Mesodermal cell (in vitro differentiated cells): Measurements from ENCODE around the gene KRT31.
A peak's percentile ranks its signal among the peaks of the same experiment; 100 is the strongest.
"Not testable (repeated sequence)": the region's sequence is repeated elsewhere in the genome, so short reads cannot be mapped to it uniquely, and the experiment has no call there.

Source experiments
- H3K27ac ChIP-seq: 2 replicates; pipeline ENCODE4 v1.7.0; 2013; ENCODE audit warnings: mild to moderate bottlenecking, low read depth, low read length, moderate library complexity; ENCODE audit not compliant: severe bottlenecking
- H3K36me3 ChIP-seq: 2 replicates; pipeline ENCODE4 v1.7.1; 2013; ENCODE audit warnings: mild to moderate bottlenecking, low read length, moderate library complexity; ENCODE audit not compliant: control insufficient read depth, insufficient read depth
- H3K4me1 ChIP-seq: one replicate; pipeline ENCODE4 v1.7.1; 2013; ENCODE audit warnings: mild to moderate bottlenecking, low read length; ENCODE audit not compliant: insufficient read depth, control insufficient read depth, poor library complexity, severe bottlenecking
- H3K4me3 ChIP-seq: 2 replicates; pipeline ENCODE4 v1.7.0; 2013; ENCODE audit warnings: low read length, control low read depth, mild to moderate bottlenecking; ENCODE audit not compliant: insufficient read depth, poor library complexity, severe bottlenecking; ENCODE audit errors: extremely low read depth
- H3K9me3 ChIP-seq: 2 replicates; pipeline ENCODE4 v1.7.1; 2013; ENCODE audit warnings: mild to moderate bottlenecking, low read length, moderate library complexity; ENCODE audit not compliant: control insufficient read depth
- WGBS, 2 experiments: methylation state at CpG; one replicate each; pipeline ENCODE4 v1.1.5; 2013; ENCODE audit warnings: missing lambda C conversion rate in 2 of 2; ENCODE audit not compliant: insufficient coverage in 2 of 2; 5-methylcytosine and 5-hydroxymethylcytosine counted together

Gene KRT31

DNA sequence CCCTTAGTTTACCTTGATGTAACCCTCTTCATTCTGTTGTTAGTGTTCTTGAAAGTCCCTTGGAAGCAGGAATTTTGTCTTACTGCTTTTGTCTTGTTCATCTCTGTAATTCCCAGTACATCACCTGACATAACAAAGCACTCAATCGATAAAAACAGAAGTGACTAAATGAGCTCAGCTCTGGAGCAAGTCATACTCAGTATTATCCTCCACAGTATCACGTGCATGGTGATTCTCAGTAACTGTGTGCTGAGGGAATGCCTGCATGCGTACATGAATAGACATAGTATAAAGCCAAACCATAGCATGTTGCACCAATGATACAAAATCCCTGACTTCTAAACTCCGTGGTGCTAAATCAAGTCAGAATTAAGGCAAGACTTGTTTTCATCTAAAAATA, 36.2 kb upstream of the KRT31 start:
- WGBS, 2 experiments: 80 to 100% methylated on average over 1 to 2 of the region's 4 CpGs
- Histone ChIP-seq H3K27ac (no peak overlapping the region), H3K9me3 (no peaks in the 10 kb centered on the region), H3K4me3 (no peak overlapping the region), H3K36me3 (no peaks in the 10 kb centered on the region), H3K4me1 (peaks cover 4% of the 10 kb centered on the region)

DNA sequence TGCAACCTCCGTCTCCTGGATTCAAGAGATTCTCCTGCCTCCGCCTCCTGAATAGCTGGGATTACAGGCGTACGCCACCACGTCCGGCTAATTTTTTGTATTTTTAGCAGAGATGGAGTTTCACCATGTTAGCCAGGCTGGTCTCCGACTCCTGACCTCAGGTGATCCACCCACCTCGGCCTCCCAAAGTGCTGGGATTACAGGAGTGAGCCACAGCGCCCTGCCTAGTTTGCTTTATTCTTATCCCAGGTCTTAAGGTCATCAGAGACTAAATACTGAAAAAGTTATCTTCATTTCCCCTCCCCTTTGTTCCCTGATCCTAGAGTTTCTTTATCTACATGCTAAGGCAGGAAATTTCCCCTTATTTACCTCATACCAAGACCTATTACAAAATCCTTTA, 33.0 kb upstream of the KRT31 start:
- WGBS, 2 experiments: 85 to 91% methylated on average over 9 of the region's 9 CpGs
- not testable (repeated sequence) for H3K4me1 ChIP-seq, H3K36me3 ChIP-seq, H3K9me3 ChIP-seq, H3K4me3 ChIP-seq, H3K27ac ChIP-seq

DNA sequence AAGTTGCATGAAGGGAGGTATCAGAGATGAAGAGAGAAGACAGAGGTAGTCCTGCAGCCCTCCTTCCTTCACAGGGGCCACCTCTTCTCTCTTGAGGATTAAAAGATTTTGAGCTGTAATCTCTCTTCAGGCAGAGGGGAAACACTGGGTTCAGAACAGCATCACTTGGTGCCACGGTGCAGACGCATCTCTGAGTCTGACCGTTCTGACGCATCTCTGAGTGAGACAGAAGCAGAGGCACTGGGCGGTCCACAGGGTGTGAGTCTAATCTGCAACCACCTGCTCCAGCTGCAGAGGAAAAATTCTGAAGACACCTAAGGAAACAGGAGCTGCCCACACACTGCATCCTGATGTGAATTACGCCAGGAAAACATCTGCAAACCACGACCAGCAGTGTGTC, 32.3 kb upstream of the KRT31 start:
- Histone ChIP-seq H3K4me3 (no peak overlapping the region), H3K27ac (no peak overlapping the region), H3K4me1 (peaks cover 7% of the 10 kb centered on the region), H3K9me3 (no peaks in the 10 kb centered on the region), H3K36me3 (no peaks in the 10 kb centered on the region)
- 95 to 97% methylated on average over 6 of the region's 7 CpGs for WGBS, 2 experiments

DNA sequence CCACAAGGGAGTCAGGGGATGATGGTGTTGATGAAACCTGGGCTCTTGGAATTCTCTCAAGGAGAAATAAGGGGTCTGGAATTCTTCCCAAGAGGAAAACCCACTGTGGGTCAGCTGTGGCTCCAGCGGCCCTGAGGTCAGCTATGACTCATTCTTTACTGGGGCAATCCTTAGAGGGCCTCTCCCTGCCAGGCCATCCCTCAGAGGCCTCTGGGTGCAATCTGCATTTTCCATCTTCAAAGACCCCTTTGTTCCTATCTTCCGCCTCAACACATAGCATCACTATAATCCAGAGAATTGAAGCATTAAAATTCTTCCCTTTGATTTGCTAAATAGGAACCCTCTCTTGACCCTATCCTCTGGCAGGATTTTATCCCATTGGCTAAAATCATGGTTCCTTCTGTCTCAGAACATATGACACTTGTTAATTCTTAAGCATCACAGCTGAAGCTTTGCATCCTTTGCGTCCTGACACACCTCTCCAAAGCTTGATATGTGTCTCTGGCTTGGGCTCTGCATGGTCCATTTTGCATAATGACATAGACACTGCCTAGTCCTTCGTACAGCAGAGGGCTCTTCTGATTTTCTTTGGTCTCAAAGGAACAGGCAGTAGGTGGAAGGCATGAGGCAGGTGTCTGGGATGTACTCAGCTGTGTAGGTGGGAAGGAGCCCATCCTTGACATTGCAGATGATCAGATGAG, 31.3 kb upstream of the KRT31 start:
- H3K9me3 ChIP-seq: no peaks in the 10 kb centered on the region
- no peak overlapping the region for H3K4me3 ChIP-seq
- WGBS, 2 experiments: 55 to 56% methylated on average over 3 of the region's 4 CpGs
- no peaks in the 10 kb centered on the region for H3K36me3 ChIP-seq
- H3K27ac ChIP-seq: peak overlapping the region; percentile 45
- peaks cover 7% of the 10 kb centered on the region for H3K4me1 ChIP-seq

DNA sequence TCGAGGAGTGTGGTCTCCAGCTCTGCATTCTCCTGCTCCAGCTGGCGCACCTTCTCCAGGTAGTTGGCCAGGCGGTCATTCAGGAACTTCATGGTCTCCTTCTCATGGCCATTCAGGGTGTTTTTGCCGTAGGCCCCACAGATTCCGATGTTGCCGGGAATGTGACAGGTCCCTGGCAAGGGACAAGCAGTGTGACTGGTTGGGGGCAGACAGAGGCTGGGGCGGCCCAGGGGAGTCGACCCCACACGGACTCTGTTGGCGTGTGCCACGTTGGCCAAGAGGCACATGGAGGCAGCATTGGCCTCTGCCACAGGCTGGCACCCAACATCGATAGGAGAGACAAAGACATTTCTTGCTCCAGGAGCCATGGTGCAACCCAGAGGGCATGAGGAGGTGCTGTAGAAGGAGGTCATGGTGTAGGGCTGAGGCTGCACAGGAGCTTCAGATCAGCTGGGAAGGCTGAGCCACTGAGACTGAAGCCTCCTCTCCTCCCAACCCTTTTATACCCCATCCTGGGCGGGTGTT, 26.8 kb upstream of the KRT31 start, which contains the start of gene KRT37:
Gene KRT37, minus strand, starts transcription at position 475 of the 525 bp plus-strand sequence. Its CDS starts 62 bp downstream, at position 413.
- no peaks in the 10 kb centered on the region for H3K36me3 ChIP-seq
- H3K4me1 ChIP-seq: peaks cover 23% of the 10 kb centered on the region
- H3K4me3 ChIP-seq: no peak within 1 kb of the TSS
- H3K9me3 ChIP-seq: no peaks in the 10 kb centered on the region
- WGBS, 2 experiments: 95 to 98% methylated on average over 11 to 12 of the region's 13 CpGs
- no peak within 1 kb of the TSS for H3K27ac ChIP-seq

DNA sequence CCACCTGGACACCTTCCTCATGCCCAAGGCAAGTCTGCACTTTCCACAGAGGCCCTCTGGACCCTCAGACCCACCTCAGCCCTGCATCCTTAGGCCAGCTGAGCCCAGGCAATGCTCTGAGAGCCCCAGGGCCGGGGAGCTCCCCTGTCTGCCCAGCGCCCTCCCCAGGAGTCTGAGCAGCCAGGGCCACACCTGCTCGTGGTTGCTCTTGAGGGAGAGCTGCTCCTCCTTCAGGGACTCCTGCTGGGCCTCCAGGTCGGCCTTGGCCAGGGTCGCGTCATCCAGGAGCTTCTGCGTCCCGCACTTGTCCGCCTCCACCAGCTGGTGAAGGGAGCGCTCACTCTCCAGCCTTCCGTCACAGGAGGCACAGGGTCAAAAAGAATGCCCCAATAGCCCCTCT, 25.2 kb upstream of the KRT31 start:
- H3K27ac ChIP-seq, H3K36me3 ChIP-seq, H3K9me3 ChIP-seq, H3K4me3 ChIP-seq: not testable (repeated sequence)
- 81 to 91% methylated on average over 7 to 9 of the region's 11 CpGs for WGBS, 2 experiments
- peaks cover 20% of the 10 kb centered on the region for H3K4me1 ChIP-seq

DNA sequence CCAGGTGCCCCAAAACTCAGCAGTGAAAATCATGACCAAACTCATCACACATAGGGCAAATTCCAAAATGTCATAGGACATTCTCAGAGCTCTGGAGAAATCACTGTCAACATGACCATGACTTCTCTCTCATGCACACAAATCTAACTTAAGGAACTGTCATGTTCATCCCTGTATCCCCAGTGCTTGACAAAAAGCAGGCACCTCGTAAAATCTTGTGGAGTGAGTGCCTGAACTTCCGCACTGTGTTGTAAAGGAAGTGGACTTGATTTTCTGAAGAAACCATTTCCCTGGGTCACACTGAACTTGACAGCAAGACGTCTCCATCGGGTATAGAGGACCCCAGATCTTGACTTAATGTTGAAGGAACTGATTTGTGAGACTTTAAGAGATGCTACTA, 24.2 kb upstream of the KRT31 start:
- Histone ChIP-seq H3K36me3 (no peaks in the 10 kb centered on the region), H3K4me1 (peaks cover 24% of the 10 kb centered on the region), H3K4me3 (no peak overlapping the region), H3K9me3 (no peaks in the 10 kb centered on the region), H3K27ac (no peak overlapping the region)
- WGBS, 2 experiments: 90 to 94% methylated on average over 3 to 4 of the region's 4 CpGs

DNA sequence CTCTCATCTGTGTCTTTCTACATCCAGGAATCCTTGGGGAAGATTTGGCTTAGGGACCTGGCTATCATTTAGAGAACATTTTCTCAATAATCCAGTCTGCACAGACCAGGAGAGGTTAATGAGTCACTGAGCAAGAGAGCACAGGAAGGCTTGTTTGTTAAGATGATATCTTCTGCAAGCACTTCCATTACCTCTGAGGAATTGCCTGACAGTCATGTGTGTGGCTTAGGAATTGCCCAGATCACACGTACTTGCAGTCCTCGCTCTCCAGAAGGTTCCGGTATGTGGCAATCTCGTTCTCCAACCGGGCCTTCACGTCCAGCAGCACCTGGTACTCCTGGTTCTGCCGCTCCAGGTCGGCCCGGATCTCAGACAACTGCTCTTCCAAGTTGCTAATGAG, 23.7 kb upstream of the KRT31 start:
- H3K4me1 ChIP-seq: peaks cover 29% of the 10 kb centered on the region
- 87 to 92% methylated on average over 9 of the region's 9 CpGs for WGBS, 2 experiments
- H3K4me3 ChIP-seq: no peak overlapping the region
- H3K36me3 ChIP-seq: no peaks in the 10 kb centered on the region
- no peaks in the 10 kb centered on the region for H3K9me3 ChIP-seq
- no peak overlapping the region for H3K27ac ChIP-seq

DNA sequence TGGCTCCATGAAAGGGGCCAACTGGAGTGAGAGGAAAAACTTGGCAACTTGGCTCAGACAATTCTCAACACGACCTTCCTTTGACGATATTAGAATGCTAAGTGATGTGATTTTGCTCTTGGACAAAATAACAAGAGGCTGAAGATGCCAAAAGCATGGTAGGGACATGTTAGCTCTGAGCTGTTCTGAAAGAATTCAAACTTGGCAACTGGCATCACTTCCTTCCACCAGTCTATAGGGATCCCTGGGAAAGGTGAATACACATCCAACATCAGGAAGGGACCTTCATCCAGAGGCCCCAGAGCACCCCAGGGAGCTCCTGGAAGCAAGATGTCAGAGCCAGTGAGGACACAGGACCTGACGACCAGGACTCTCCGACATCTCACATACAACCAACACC, 22.7 kb upstream of the KRT31 start:
- Histone ChIP-seq H3K36me3 (no peaks in the 10 kb centered on the region), H3K4me1 (peaks cover 39% of the 10 kb centered on the region)
- 74 to 92% methylated on average over 2 to 4 of the region's 4 CpGs for WGBS, 2 experiments

DNA sequence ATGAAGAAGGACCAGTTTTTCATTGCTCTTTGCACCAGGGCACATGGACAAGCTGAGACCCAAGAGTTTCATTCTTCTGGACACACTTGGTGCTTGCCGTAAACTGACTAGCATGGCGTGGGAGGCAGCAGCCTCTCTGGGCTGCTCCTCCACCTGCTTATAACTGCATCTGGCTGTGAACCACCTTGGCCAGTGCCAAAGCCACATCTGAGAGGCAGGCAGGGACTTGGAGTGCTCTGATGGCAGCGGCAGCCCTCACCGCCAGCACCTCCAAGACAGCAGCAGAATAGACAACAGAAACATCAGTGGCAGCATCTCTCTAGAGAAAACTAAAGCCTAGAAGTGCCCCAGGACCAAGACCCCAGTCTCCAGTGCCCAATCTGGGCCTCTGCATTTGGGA, 22.3 kb upstream of the KRT31 start:
- H3K4me3 ChIP-seq: no peak overlapping the region
- H3K36me3 ChIP-seq: no peaks in the 10 kb centered on the region
- peaks cover 40% of the 10 kb centered on the region for H3K4me1 ChIP-seq
- no peak overlapping the region for H3K27ac ChIP-seq
- WGBS, 2 experiments: 91 to 96% methylated on average over 4 of the region's 4 CpGs
- no peaks in the 10 kb centered on the region for H3K9me3 ChIP-seq

More for the DNA sequence above, 22.7 kb upstream of the KRT31 start:
- H3K4me3 ChIP-seq: no peak overlapping the region
- H3K27ac ChIP-seq: no peak overlapping the region
- no peaks in the 10 kb centered on the region for H3K9me3 ChIP-seq

DNA sequence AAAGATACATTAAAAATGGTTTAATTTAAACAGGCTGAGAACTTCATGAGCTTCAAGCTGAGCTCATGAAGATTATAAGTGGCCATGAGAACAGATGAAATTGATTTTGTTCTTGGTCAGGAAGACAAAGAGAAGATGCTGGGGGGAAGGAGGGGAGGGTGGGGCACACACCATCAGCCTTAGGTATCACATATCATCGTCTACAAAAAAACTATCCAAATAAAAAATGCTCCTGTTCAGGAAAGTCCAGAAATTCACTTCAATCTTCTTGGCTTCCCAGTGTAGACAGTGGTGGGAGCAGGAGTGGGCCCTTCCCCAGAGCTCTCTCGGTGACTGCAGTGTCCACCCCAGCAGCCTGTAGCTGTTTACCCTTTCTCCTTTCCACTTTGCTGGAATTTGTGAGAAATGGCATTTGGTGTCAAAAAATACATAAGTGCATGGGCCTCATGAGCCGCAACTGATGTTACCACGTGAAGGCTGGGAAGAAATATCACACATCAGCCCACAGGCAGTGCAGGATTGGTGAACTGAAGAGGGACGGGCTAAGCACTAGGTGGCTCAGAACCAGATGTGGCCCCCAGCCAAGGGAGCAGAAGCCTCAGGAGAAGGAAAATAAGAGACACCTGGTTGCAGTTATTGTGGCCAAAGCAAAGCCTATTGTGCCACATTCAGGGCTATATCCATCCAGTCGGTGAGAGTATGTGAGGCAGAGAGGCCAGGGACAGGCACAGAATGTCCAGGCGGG, 20.9 kb upstream of the KRT31 start:
- no peak overlapping the region for H3K27ac ChIP-seq
- no peak overlapping the region for H3K4me3 ChIP-seq
- H3K4me1 ChIP-seq: peaks cover 46% of the 10 kb centered on the region
- WGBS, 2 experiments: 91 to 94% methylated on average over 5 of the region's 7 CpGs
- no peaks in the 10 kb centered on the region for H3K9me3 ChIP-seq
- no peaks in the 10 kb centered on the region for H3K36me3 ChIP-seq
